Measurements from ENCODE around the gene TMEM217. TPM values are rescaled to one million over a fixed set of nuclear protein-coding genes. Genes with fewer than 3 reads are reported as not detected.

Gene TMEM217
- total and polyA plus RNA-seq, 2 experiments from 2014 or later = 0.87 to 2.1 TPM

DNA sequence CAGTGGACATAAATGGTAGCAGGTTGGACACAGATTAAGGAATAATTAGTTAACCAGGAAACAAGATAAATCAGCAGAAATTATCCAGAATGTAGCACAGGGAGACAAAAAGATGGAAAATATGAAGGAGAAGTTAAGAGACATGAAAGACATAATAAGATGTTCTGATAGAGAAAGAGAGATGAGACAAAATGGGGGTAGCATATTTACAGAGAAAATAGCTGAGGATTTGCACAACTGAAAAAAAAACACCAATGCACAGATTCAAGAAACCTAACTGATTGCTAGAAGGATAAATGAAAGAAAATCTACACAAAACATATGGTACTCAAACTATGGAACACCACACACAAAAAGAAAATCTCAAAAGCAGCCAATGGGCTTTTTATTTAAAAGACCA lies 35.0 kb downstream of the TMEM217 start:
- Histone ChIP-seq H2AFZ (peak overlapping the region; percentile 94), H3K79me2 (no peaks in the 10 kb centered on the region), H3K27me3 (no peaks in the 10 kb centered on the region), H3K4me3 (no peak overlapping the region), H3K9me2 (replicated peaks; ENCODE audit: insufficient read depth) (no peaks in the 10 kb centered on the region), H4K20me1 (ENCODE audit: insufficient read depth, poor library complexity, severe bottlenecking) (no peaks in the 10 kb centered on the region), H3K9me3 (ENCODE audit: low read depth) (no peaks in the 10 kb centered on the region), H3K27ac (peak overlapping the region; percentile 22), H3K4me2 (peak overlapping the region; percentile 77), H3K36me3 (replicated peaks; ENCODE audit: insufficient read depth, low read depth) (no peaks in the 10 kb centered on the region), H3K4me1 (ENCODE audit: insufficient read depth) (peaks cover 10% of the 10 kb centered on the region)
- no peak for DNase-seq (ENCODE audit: low spot score)
- no peak for TF ChIP-seq EZH2phosphoT487 (IDR thresholded peaks at IDR 0.05; ENCODE audit: low read depth, severe bottlenecking, unreplicated experiment)
- TF ChIP-seq EZH2 (IDR thresholded peaks at IDR 0.05; ENCODE audit: borderline replicate concordance) = no peak
- TF ChIP-seq, protein P1, sequence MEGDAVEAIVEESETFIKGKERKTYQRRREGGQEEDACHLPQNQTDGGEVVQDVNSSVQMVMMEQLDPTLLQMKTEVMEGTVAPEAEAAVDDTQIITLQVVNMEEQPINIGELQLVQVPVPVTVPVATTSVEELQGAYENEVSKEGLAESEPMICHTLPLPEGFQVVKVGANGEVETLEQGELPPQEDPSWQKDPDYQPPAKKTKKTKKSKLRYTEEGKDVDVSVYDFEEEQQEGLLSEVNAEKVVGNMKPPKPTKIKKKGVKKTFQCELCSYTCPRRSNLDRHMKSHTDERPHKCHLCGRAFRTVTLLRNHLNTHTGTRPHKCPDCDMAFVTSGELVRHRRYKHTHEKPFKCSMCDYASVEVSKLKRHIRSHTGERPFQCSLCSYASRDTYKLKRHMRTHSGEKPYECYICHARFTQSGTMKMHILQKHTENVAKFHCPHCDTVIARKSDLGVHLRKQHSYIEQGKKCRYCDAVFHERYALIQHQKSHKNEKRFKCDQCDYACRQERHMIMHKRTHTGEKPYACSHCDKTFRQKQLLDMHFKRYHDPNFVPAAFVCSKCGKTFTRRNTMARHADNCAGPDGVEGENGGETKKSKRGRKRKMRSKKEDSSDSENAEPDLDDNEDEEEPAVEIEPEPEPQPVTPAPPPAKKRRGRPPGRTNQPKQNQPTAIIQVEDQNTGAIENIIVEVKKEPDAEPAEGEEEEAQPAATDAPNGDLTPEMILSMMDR (IDR thresholded peaks at IDR 0.05; ENCODE audit: poor library complexity) = no peak

DNA sequence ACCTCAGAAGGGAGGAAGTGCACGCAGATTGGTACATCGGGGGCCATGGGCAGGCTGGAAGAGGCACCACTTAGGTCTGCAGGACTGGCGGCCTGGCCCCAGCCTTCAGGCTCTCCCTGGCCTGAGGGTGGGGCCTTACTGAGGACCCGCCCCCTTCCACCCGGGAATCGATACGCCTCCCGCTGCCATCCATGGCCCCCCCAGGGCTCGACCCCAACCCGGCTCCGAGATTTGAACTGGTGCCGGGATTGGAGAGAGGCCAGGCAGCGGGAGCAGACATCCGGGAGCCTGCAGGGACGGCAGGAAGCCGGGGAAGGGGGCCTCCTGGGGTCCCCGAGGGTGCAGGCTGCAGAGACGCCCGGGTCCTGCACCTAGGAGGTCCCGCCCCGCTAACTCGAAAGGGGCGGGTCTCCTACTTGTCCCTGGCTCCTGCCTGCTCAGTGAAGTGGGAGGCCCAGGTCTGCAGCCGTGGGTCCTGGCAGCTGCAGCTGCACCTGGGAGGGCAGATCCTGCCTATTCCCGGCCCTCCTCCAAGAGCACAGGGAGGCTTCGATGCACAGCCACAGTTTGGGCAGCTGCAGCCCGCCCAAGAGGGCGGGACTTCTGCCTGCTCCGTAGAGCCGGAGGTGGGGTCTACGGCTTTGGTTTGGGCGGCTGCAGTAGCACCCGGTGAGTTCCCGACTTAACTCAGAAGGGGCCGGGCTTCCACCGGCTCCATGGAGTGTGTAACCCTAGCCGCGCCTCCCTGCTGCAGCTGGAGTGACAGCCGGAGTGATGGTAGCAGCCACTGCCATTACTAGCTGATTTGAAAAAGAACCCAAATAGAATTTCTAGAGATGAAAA lies 35.6 kb downstream of the TMEM217 start:
- peak; percentile 93 for DNase-seq (ENCODE audit: low spot score)
- no peaks in the 10 kb centered on the region for H3K9me2 ChIP-seq (replicated peaks; ENCODE audit: insufficient read depth)
- H3K27ac ChIP-seq = peak overlapping the region; percentile 77
- no peaks in the 10 kb centered on the region for H3K36me3 ChIP-seq (replicated peaks; ENCODE audit: insufficient read depth, low read depth)
- peak overlapping the region; percentile 77 for H3K4me2 ChIP-seq
- peak overlapping the region; percentile 48 for H3K4me3 ChIP-seq
- no peak for TF ChIP-seq EZH2phosphoT487 (IDR thresholded peaks at IDR 0.05; ENCODE audit: low read depth, severe bottlenecking, unreplicated experiment)
- TF ChIP-seq EZH2 (IDR thresholded peaks at IDR 0.05; ENCODE audit: borderline replicate concordance) = no peak
- TF ChIP-seq, protein P1 (IDR thresholded peaks at IDR 0.05; ENCODE audit: poor library complexity) = no peak
- H3K27me3 ChIP-seq = no peaks in the 10 kb centered on the region
- peak overlapping the region; percentile 94 for H2AFZ ChIP-seq
- no peaks in the 10 kb centered on the region for H3K9me3 ChIP-seq (ENCODE audit: low read depth)
- peaks cover 10% of the 10 kb centered on the region for H3K4me1 ChIP-seq (ENCODE audit: insufficient read depth)
- WGBS (ENCODE audit: low lambda C conversion rate, missing lambda C conversion rate) = under 1% methylated on average over 39 of the region's 39 CpGs
- H3K79me2 ChIP-seq = no peaks in the 10 kb centered on the region
- no peaks in the 10 kb centered on the region for H4K20me1 ChIP-seq (ENCODE audit: insufficient read depth, poor library complexity, severe bottlenecking)

DNA sequence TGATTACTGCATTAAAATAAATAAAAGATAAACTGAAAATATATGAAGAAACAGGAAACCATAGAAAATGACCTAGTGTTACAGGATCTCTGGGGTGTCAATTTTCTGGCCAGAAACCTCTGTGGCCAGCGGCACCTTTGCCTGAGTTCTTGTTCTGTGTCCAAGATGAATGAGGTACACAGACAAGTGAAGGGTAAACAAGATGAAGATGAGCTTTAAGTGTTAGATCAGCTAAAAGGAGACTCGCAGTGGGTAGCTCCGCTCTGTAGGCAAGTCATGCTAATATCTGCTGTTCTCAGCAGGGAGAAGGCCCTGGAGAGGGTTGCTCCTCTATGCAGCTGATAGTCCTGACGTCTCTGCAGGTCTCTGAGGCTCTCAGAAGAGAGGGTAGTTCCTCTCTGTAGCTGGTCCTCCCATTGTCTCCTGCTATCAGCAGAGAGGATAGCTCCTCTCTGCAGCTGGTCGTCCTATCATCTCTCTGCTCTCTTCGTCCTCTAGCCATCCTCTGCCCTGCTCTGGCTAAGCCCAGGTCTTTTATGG lies 36.3 kb downstream of the TMEM217 start:
- peak overlapping the region; percentile 77 for H3K4me2 ChIP-seq
- WGBS (ENCODE audit: low lambda C conversion rate, missing lambda C conversion rate) = 34% methylated on average over 6 of the region's 6 CpGs
- no peaks in the 10 kb centered on the region for H4K20me1 ChIP-seq (ENCODE audit: insufficient read depth, poor library complexity, severe bottlenecking)
- no peak for DNase-seq (ENCODE audit: low spot score)
- H3K4me1 ChIP-seq (ENCODE audit: insufficient read depth) = peaks cover 10% of the 10 kb centered on the region
- TF ChIP-seq, protein P1 (IDR thresholded peaks at IDR 0.05; ENCODE audit: poor library complexity) = no peak
- TF ChIP-seq EZH2phosphoT487 (IDR thresholded peaks at IDR 0.05; ENCODE audit: low read depth, severe bottlenecking, unreplicated experiment) (no peak), EZH2 (IDR thresholded peaks at IDR 0.05; ENCODE audit: borderline replicate concordance) (no peak)
- no peaks in the 10 kb centered on the region for H3K79me2 ChIP-seq
- H3K27ac ChIP-seq = peak overlapping the region; percentile 77
- H3K4me3 ChIP-seq = peak overlapping the region; percentile 48
- H3K9me2 ChIP-seq (replicated peaks; ENCODE audit: insufficient read depth) = no peaks in the 10 kb centered on the region
- peak overlapping the region; percentile 94 for H2AFZ ChIP-seq
- H3K9me3 ChIP-seq (ENCODE audit: low read depth) = no peaks in the 10 kb centered on the region
- H3K36me3 ChIP-seq (replicated peaks; ENCODE audit: insufficient read depth, low read depth) = no peaks in the 10 kb centered on the region
- no peaks in the 10 kb centered on the region for H3K27me3 ChIP-seq

Data from hepatocyte (in vitro differentiated cells).